ENCODE data around the gene TRMT44. TPM values are rescaled to one million over a fixed set of nuclear protein-coding genes. Genes with fewer than 3 reads are reported as not detected.

The TRMT44 gene
- total RNA-seq, 4 donors from 2014 or later: 30.8 to 60.0 (median 46.1) TPM

DNA sequence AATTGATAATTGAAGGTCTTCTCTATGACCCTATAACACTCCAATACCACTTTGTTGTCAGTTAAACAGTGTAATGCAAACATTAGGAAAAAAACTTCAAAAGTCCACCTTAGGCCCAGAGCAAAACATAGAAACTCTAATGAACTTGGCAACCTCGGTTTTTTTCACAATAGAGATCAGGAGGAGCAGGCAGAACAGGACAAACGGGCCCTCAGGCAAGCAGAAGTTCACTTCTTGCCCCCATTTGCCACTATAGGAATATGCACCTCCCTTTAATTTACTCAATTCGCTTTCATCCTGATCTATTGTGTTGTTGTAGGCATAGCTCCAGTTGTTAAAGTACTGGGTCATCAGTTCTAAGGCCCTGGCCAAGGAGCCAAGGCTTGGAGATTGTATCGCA lies 18.2 kb upstream of the TRMT44 start:
- Histone ChIP-seq H3K9me3 (no peaks in the 10 kb centered on the region), H3K27ac (no peak overlapping the region), H3K4me1 (peaks cover 31% of the 10 kb centered on the region), H3K27me3 (no peaks in the 10 kb centered on the region), H3K4me3 (no peak overlapping the region), H3K36me3 (peaks cover 3% of the 10 kb centered on the region)
- 60% methylated on average over 4 of the region's 4 CpGs for WGBS
- TF ChIP-seq CTCF (IDR thresholded peaks at IDR 0.05) (no peak), EP300 (IDR thresholded peaks at IDR 0.05) (no peak), POLR2AphosphoS5 (IDR thresholded peaks at IDR 0.05) (peak in 1 of 3 donors; percentile 63), POLR2A (IDR thresholded peaks at IDR 0.05) (no peak)
- DNase-seq (ENCODE audit: low spot score in 2 of 2): no peak

DNA sequence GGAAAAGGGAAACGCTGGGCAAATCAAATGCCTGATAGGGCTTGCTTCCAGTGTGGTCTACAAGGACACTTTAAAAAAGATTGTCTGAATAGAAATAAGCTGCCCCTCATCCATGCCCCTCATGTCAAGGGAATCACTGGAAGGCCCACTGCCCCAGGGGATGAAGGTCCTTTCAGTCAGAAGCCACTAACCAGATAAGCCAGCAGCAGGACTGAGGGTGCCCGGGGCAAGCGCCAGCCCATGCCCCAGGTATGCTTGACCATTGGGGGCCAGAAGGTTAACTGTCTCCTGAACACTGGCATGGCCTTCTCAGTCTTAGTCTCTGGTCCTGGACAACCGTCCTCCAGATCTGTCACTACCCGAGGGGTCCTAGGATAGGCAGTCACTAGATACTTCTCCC lies 17.8 kb upstream of the TRMT44 start:
- H3K4me1 ChIP-seq: peaks cover 35% of the 10 kb centered on the region

DNA sequence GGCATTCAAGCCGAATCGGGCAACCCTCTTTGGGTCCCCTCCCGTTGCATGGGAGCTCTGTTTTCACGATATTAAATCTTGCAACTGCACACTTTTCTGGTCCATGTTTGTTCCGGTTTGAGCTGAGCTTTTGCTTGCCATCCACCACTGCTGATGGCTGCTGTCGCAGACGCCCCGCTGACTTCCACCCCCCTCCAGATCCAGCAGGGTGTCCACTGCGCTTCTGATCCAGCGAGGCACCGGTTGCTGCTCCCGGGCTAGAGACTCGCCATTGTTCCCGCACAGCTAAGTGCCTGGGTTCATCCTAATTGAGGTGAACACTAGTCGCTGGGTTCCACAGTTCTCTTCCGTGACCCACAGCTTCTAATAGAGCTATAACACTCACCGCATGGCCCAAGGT lies 13.3 kb upstream of the TRMT44 start:
- no peak for TF ChIP-seq POLR2A (IDR thresholded peaks at IDR 0.05)
- no peak for TF ChIP-seq EP300 (IDR thresholded peaks at IDR 0.05)
- Histone ChIP-seq H3K4me3 (peak overlapping the region; percentile 89), H3K36me3 (peaks cover 3% of the 10 kb centered on the region), H3K27me3 (no peaks in the 10 kb centered on the region), H3K9me3 (no peaks in the 10 kb centered on the region), H3K4me1 (peaks cover 34% of the 10 kb centered on the region), H3K27ac (no peak overlapping the region)
- 82% methylated on average over 15 of the region's 17 CpGs for WGBS
- no peak for DNase-seq (ENCODE audit: low spot score in 2 of 2)

More for the DNA sequence above, 17.8 kb upstream of the TRMT44 start:
- Histone ChIP-seq H3K36me3 (peaks cover 3% of the 10 kb centered on the region), H3K9me3 (no peaks in the 10 kb centered on the region), H3K27me3 (no peaks in the 10 kb centered on the region), H3K27ac (no peak overlapping the region), H3K4me3 (no peak overlapping the region)
- TF ChIP-seq EP300 (IDR thresholded peaks at IDR 0.05): no peak
- no peak for TF ChIP-seq POLR2A (IDR thresholded peaks at IDR 0.05)
- no peak for TF ChIP-seq POLR2AphosphoS5 (IDR thresholded peaks at IDR 0.05)
- no peak for TF ChIP-seq CTCF (IDR thresholded peaks at IDR 0.05)
- DNase-seq (ENCODE audit: low spot score in 2 of 2): no peak
- WGBS: 84% methylated on average over 5 of the region's 5 CpGs

GRCh38 chr4:8427761-8428287 lies 12.8 kb upstream of the TRMT44 start:
- WGBS: 6% methylated on average over 5 of the region's 21 CpGs
- TF ChIP-seq CTCF (IDR thresholded peaks at IDR 0.05) (no peak), POLR2AphosphoS5 (IDR thresholded peaks at IDR 0.05) (no peak), POLR2A (IDR thresholded peaks at IDR 0.05) (no peak), EP300 (IDR thresholded peaks at IDR 0.05) (no peak)
- DNase-seq (ENCODE audit: low spot score in 2 of 2): no peak

GRCh38 chr4:8428288-8429097 lies 12.1 kb upstream of the TRMT44 start:
- peaks cover 3% of the 10 kb centered on the region for H3K36me3 ChIP-seq
- TF ChIP-seq CTCF (IDR thresholded peaks at IDR 0.05) (peak in 1 of 2 donors; percentile 25), POLR2A (IDR thresholded peaks at IDR 0.05) (peak in 1 of 2 donors; percentile 25), EP300 (IDR thresholded peaks at IDR 0.05) (no peak), POLR2AphosphoS5 (IDR thresholded peaks at IDR 0.05) (peak in 2 of 3 donors; percentile 77 to 95)
- no peaks in the 10 kb centered on the region for H3K9me3 ChIP-seq
- DNase-seq (ENCODE audit: low spot score in 2 of 2): peak; percentile 91 to 92
- peak overlapping the region; percentile 75 for H3K27ac ChIP-seq
- H3K4me3 ChIP-seq: peak overlapping the region; percentile 89
- no peaks in the 10 kb centered on the region for H3K27me3 ChIP-seq
- H3K4me1 ChIP-seq: peaks cover 42% of the 10 kb centered on the region
- WGBS: 17% methylated on average over 14 of the region's 56 CpGs

More at GRCh38 chr4:8427761-8428287, 12.8 kb upstream of the TRMT44 start:
- no peaks in the 10 kb centered on the region for H3K9me3 ChIP-seq
- H3K4me3 ChIP-seq: peak overlapping the region; percentile 89
- no peaks in the 10 kb centered on the region for H3K27me3 ChIP-seq
- H3K4me1 ChIP-seq: peaks cover 38% of the 10 kb centered on the region
- H3K27ac ChIP-seq: peak overlapping the region; percentile 75
- H3K36me3 ChIP-seq: peaks cover 3% of the 10 kb centered on the region

Measured in suprapubic skin (tissue), 4 donors.